ENCODE measurements around the gene TXK.

- TF ChIP-seq CTCF (IDR thresholded peaks at IDR 0.05) (no peak), POLR2A (IDR thresholded peaks at IDR 0.05) (no peak)
Observed at GRCh38 chr4:48169636-48170035, 35.6 kb upstream of the TXK start.

Data from right lobe of liver (tissue), 4 donors.